ENCODE measurements around the gene ABHD12B.
"Not testable (repeated sequence)": the region's sequence is repeated elsewhere in the genome, so short reads cannot be mapped to it uniquely, and the experiment has no call there.

DNA sequence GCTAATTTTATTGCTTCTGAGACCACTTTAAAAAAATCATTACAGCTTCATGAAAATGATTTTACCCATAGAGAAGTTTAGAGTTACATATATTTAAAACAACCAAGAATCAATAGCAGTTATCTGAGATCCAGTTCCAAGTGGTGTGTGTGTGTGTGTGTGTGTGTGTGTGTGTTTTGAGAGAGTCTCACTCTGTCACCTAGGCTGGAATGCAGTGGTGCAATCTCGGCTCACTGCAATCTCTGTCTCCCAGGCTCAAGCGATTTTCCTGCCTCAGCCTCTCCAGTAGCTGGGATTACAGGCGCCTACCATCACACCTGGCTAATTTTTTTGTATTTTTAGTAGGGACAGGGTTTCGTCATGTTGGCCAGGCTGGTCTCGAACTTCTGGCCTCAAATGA is 47.7 kb downstream of the ABHD12B start:
- TF ChIP-seq CTCF (conservative IDR thresholded peaks at IDR 0.05; ENCODE audit: low read depth in 2 of 2); ZNF331 (CRISPR knock-in tag; IDR thresholded peaks at IDR 0.05; ENCODE audit: low read depth): not testable (repeated sequence)

Data from GM23338 (cell line).